Upper lobe of left lung (tissue), 6 donors: ENCODE data around the gene EIF4E1B. TPM values are rescaled to one million over a fixed set of nuclear protein-coding genes. Genes with fewer than 3 reads are reported as not detected.

ENCODE experiments used
- ATAC-seq, 2 donors: fragments of 200-7000 bp; cut with Tn5 transposase; one replicate each; pipeline ENCODE4 v1.9.1; 2022; ENCODE audit warnings: mild to moderate bottlenecking in 2 of 2, moderate library complexity in 2 of 2; ENCODE audit not compliant: low FRiP score in 2 of 2
- DNase-seq, 2 donors: peaks; one replicate each; pipeline ENCODE4 v3.0.0-alpha.2; 2019 to 2020
- H3K27ac ChIP-seq, 4 donors: fragments of 200-600 bp; sonication (generic); one replicate each; pipeline ENCODE4 v1.5.1; 2016 to 2019
- H3K27me3 ChIP-seq, 4 donors: fragments of 200-600 bp; sonication (generic); one replicate each; pipeline ENCODE4 v1.5.1; 2017 to 2019
- H3K36me3 ChIP-seq, 4 donors: fragments of 200-600 bp; sonication (generic); one replicate each; pipeline ENCODE4 v1.5.1; 2016 to 2019
- H3K4me1 ChIP-seq, 4 donors: fragments of 200-600 bp; sonication (generic); one replicate each; pipeline ENCODE4 v1.5.1; 2018 to 2019
- H3K4me3 ChIP-seq, 4 donors: fragments of 200-600 bp; sonication (generic); one replicate each; pipeline ENCODE4 v1.5.1; 2017 to 2019; ENCODE audit warnings: mild to moderate bottlenecking in 2 of 4, moderate library complexity in 1 of 4
- H3K9me3 ChIP-seq, 4 donors: fragments of 200-600 bp; sonication (generic); one replicate each; pipeline ENCODE4 v1.5.1; 2018 to 2019
- CTCF ChIP-seq, 6 experiments: fragments of 450-650 bp in 4 of 6; fragments of 200-600 bp in 2 of 6; sonication (generic) in 2 of 6; IDR thresholded peaks; one replicate each; pipeline ENCODE4 v1.5.1; 2016 to 2019; ENCODE audit warnings: antibody characterized with exemption in 6 of 6
- EP300 ChIP-seq, 4 donors: sonication (generic); formaldehyde crosslinking; IDR thresholded peaks; one replicate each; pipeline ENCODE4 v1.5.1; 2017; ENCODE audit warnings: antibody characterized with exemption in 4 of 4, control low read depth in 2 of 4
- POLR2A ChIP-seq, 4 donors: fragments of 450-650 bp; IDR thresholded peaks; one replicate each; pipeline ENCODE4 v1.5.1; 2016 to 2017; ENCODE audit warnings: antibody characterized with exemption in 4 of 4, mild to moderate bottlenecking in 2 of 4
- POLR2AphosphoS5 ChIP-seq, 2 donors: sonication (generic); formaldehyde crosslinking; IDR thresholded peaks; one replicate each; pipeline ENCODE4 v1.5.1; 2017; ENCODE audit warnings: antibody characterized with exemption in 2 of 2
- WGBS, 2 donors: methylation state at CpG; one replicate each; pipeline ENCODE4 v1.1.5; 2017 to 2018; 5-methylcytosine and 5-hydroxymethylcytosine counted together
- total RNA-seq, 6 donors: library from RNA; depleted of rRNA in 4 of 6; stranded (reverse); fragments of >200 nt in 4 of 6; gene quantifications; one replicate each; pipeline versions ENCODE4 v1.1.0 to v1.2.1, GENCODE V29; 2016 to 2021
- donor health status: DM: no; HTN: no; CAD: no; lungs with moderate emphysema.
- donor health status: DM: no; HTN: yes; CAD: no; lungs with severe emphysema.

EIF4E1B gene
- total RNA-seq, 6 donors from 2014 or later, result not detected

- Histone ChIP-seq H3K27ac (no peak overlapping the region), H3K9me3 (no peaks in the 10 kb centered on the region), H3K4me3 (no peak overlapping the region), H3K27me3 (peaks cover 0 to 43% (median 23%) of the 10 kb centered on the region in 4 donors), H3K36me3 (no peaks in the 10 kb centered on the region), H3K4me1 (peaks cover 12 to 18% (median 13%) of the 10 kb centered on the region in 4 donors)
- TF ChIP-seq POLR2A (IDR thresholded peaks at IDR 0.05) (no peak), EP300 (IDR thresholded peaks at IDR 0.05) (no peak), POLR2AphosphoS5 (IDR thresholded peaks at IDR 0.05) (no peak), CTCF (IDR thresholded peaks at IDR 0.05) (no peak)
- ATAC-seq (no peak), DNase-seq (no peak)
- 49 to 51% methylated on average over 13 of the region's 13 CpGs for WGBS, 2 donors
Measured at GRCh38 chr5:176628406-176629228, 1.9 kb upstream of the EIF4E1B start.

- peaks cover 0 to 43% (median 23%) of the 10 kb centered on the region in 4 donors for H3K27me3 ChIP-seq
- no peaks in the 10 kb centered on the region for H3K9me3 ChIP-seq
- no peaks in the 10 kb centered on the region for H3K36me3 ChIP-seq
- H3K4me1 ChIP-seq, result peaks cover 12 to 18% (median 13%) of the 10 kb centered on the region in 4 donors
- TF ChIP-seq POLR2AphosphoS5 (IDR thresholded peaks at IDR 0.05) (no peak), CTCF (IDR thresholded peaks at IDR 0.05) (no peak), EP300 (IDR thresholded peaks at IDR 0.05) (no peak), POLR2A (IDR thresholded peaks at IDR 0.05) (no peak)
- 16 to 18% methylated on average over 14 to 18 of the region's 34 CpGs for WGBS, 2 donors
- no peak overlapping the region for H3K4me3 ChIP-seq
- ATAC-seq (no peak), DNase-seq (peak in 1 of 2 donors; percentile 72)
- H3K27ac ChIP-seq, result no peak overlapping the region
Measured at GRCh38 chr5:176629317-176629852, 1.1 kb upstream of the EIF4E1B start.

GRCh38 chr5:176630681-176631222 lies 277 bp downstream of the EIF4E1B start:
- H3K4me3 ChIP-seq, result peak overlapping the region in 3 of 4 donors; percentile 26 to 42 (median 32)

More at GRCh38 chr5:176630681-176631222, 277 bp downstream of the EIF4E1B start:
- DNase-seq, result no peak
- no peak for ATAC-seq
- no peak for TF ChIP-seq EP300 (IDR thresholded peaks at IDR 0.05)
- no peak for TF ChIP-seq POLR2AphosphoS5 (IDR thresholded peaks at IDR 0.05)
- no peak for TF ChIP-seq CTCF (IDR thresholded peaks at IDR 0.05)
- TF ChIP-seq POLR2A (IDR thresholded peaks at IDR 0.05), result no peak
- Histone ChIP-seq H3K9me3 (no peaks in the 10 kb centered on the region), H3K27me3 (peaks cover 0 to 42% (median 23%) of the 10 kb centered on the region in 4 donors), H3K36me3 (no peaks in the 10 kb centered on the region), H3K27ac (no peak overlapping the region), H3K4me1 (peaks cover 12 to 18% (median 13%) of the 10 kb centered on the region in 4 donors)
- WGBS, 2 donors, result 5 to 6% methylated on average over 17 to 20 of the region's 20 CpGs
